K562 (cell line): ENCODE measurements around the gene CDCA7. TPM values are rescaled to one million over a fixed set of nuclear protein-coding genes. Genes with fewer than 3 reads are reported as not detected.

Source experiments
- CREB3 ChIP-seq: fragments of 450-650 bp; conservative IDR thresholded peaks from 2 replicates; pipeline ENCODE4 v1.6.1; 2016; ENCODE audit warnings: missing genetic modification characterization, low read depth, mild to moderate bottlenecking, missing compliant biosample characterization, moderate library complexity
- HDAC6 ChIP-seq: IDR thresholded peaks from 2 replicates; pipeline ENCODE4 v1.6.1; 2012; ENCODE audit warnings: low read depth, mild to moderate bottlenecking, control low read depth, inconsistent platforms, low read length, moderate library complexity
- SAFB2 ChIP-seq: fragments of 200-400 bp; formaldehyde crosslinking; IDR thresholded peaks from 2 replicates; pipeline ENCODE4 v1.6.1; 2018; ENCODE audit warnings: borderline replicate concordance, low read length, low read depth, moderate library complexity; ENCODE audit not compliant: severe bottlenecking
- ZFP36 ChIP-seq: fragments of 150-350 bp; IDR thresholded peaks from 2 replicates; pipeline ENCODE4 v1.6.1; 2018; ENCODE audit warnings: low read length, low read depth; ENCODE audit not compliant: partially characterized antibody
- ZNF696 ChIP-seq: fragments of 250-450 bp; sonication (Bioruptor Pico); conservative IDR thresholded peaks from 2 replicates; pipeline ENCODE4 v1.4.0; 2020; ENCODE audit warnings: mild to moderate bottlenecking, moderate library complexity
- polyA plus RNA-seq, 8 experiments: library from polyadenylated mRNA; depleted of rRNA in 4 of 8; stranded (reverse) in 5 of 8; unstranded in 3 of 8; fragments of >200 nt; fragmentation: Nextera tagmentation in 2 of 8; fragmentation: Illumina TruSeq in 1 of 8; extraction: Ambion mirVana in 2 of 8; extraction: Trizol in 1 of 8; gene quantifications; 2 replicates each; pipeline versions ENCODE4 v1.2.1 to v1.2.3, GENCODE V29; 2011 to 2014; ENCODE audit warnings: inconsistent platforms in 1 of 8, missing spikeins in 1 of 8
- total RNA-seq, 7 experiments: library from RNA; depleted of rRNA in 6 of 7; stranded (reverse); fragments of >200 nt in 6 of 7; fragmentation: Illumina TruSeq in 2 of 7; extraction: Trizol in 2 of 7; gene quantifications; 2 replicates each; pipeline versions ENCODE4 v1.2.1 to v1.2.3, GENCODE V29; 2011 to 2021; ENCODE audit warnings: low replicate concordance in 1 of 7
- TF ChIP-seq, protein P1 (sequence below), 2 experiments: fragments of 450-650 bp in 1 of 2; sonication (generic) in 1 of 2; formaldehyde crosslinking in 1 of 2; IDR thresholded peaks; 2 replicates each; pipeline versions ENCODE4 v1.7.1 to v1.9.0; 2016 to 2022; ENCODE audit warnings: inconsistent platforms in 1 of 2, mild to moderate bottlenecking in 1 of 2, missing genetic modification reagents in 1 of 2

Gene CDCA7
- total and polyA plus RNA-seq, 9 of the 15 experiments (the other 6 are each of a cell fraction or from before 2014, with no cell fraction given) = 28.5 to 122 (median 51.0) TPM

- TF ChIP-seq, protein P1, sequence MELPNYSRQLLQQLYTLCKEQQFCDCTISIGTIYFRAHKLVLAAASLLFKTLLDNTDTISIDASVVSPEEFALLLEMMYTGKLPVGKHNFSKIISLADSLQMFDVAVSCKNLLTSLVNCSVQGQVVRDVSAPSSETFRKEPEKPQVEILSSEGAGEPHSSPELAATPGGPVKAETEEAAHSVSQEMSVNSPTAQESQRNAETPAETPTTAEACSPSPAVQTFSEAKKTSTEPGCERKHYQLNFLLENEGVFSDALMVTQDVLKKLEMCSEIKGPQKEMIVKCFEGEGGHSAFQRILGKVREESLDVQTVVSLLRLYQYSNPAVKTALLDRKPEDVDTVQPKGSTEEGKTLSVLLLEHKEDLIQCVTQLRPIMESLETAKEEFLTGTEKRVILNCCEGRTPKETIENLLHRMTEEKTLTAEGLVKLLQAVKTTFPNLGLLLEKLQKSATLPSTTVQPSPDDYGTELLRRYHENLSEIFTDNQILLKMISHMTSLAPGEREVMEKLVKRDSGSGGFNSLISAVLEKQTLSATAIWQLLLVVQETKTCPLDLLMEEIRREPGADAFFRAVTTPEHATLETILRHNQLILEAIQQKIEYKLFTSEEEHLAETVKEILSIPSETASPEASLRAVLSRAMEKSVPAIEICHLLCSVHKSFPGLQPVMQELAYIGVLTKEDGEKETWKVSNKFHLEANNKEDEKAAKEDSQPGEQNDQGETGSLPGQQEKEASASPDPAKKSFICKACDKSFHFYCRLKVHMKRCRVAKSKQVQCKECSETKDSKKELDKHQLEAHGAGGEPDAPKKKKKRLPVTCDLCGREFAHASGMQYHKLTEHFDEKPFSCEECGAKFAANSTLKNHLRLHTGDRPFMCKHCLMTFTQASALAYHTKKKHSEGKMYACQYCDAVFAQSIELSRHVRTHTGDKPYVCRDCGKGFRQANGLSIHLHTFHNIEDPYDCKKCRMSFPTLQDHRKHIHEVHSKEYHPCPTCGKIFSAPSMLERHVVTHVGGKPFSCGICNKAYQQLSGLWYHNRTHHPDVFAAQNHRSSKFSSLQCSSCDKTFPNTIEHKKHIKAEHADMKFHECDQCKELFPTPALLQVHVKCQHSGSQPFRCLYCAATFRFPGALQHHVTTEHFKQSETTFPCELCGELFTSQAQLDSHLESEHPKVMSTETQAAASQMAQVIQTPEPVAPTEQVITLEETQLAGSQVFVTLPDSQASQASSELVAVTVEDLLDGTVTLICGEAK (IDR thresholded peaks at IDR 0.05) = no peak
- TF ChIP-seq, protein P1 (CRISPR knock-in tag; IDR thresholded peaks at IDR 0.05) = no peak
- TF ChIP-seq CREB3 (no peak), ZNF696 (CRISPR knock-in tag) (no peak), HDAC6 (no peak), SAFB2 (no peak), ZFP36 (no peak)
Observed at GRCh38 chr2:173387079-173387478, 32.4 kb downstream of the CDCA7 start (continued).
